Lower lobe of right lung (tissue), 2 donors: ENCODE measurements around the gene C21orf58. TPM values are rescaled to one million over a fixed set of nuclear protein-coding genes. Genes with fewer than 3 reads are reported as not detected.

Source experiments
- ATAC-seq, 2 donors: fragments of 200-7000 bp; cut with Tn5 transposase; one replicate each; pipeline ENCODE4 v1.9.1; 2020 to 2022; ENCODE audit warnings: mild to moderate bottlenecking in 2 of 2, moderate library complexity in 2 of 2
- DNase-seq: peaks from one replicate; pipeline ENCODE4 v3.0.0-alpha.2; 2020
- H3K27ac ChIP-seq: fragments of 200-600 bp; one replicate; pipeline ENCODE4 v1.8.0; 2022
- H3K27me3 ChIP-seq: fragments of 200-600 bp; one replicate; pipeline ENCODE4 v1.8.0; 2022; ENCODE audit warnings: low read depth
- H3K36me3 ChIP-seq: fragments of 200-600 bp; one replicate; pipeline ENCODE4 v1.8.0; 2022; ENCODE audit warnings: mild to moderate bottlenecking
- H3K4me1 ChIP-seq: fragments of 200-600 bp; one replicate; pipeline ENCODE4 v1.8.0; 2022
- H3K4me3 ChIP-seq: fragments of 200-600 bp; one replicate; pipeline ENCODE4 v1.8.0; 2022; ENCODE audit warnings: mild to moderate bottlenecking
- H3K9me3 ChIP-seq: fragments of 200-600 bp; one replicate; pipeline ENCODE4 v1.8.0; 2022
- CTCF ChIP-seq: fragments of 200-600 bp; IDR thresholded peaks from one replicate; pipeline ENCODE4 v1.8.0; 2022; ENCODE audit warnings: antibody characterized with exemption, mild to moderate bottlenecking
- intact Hi-C: fragments of 100-400 bp; cut with DNase I; formaldehyde crosslinking; loops from one replicate; pipeline ENCODE4 v1.11.0; 2022
- total RNA-seq: library from RNA; stranded (reverse); fragmentation: NEBNext Ultra II Directional; extraction: Animal tissue kit (Norgen Biotek cat#: 25700); gene quantifications from one replicate; pipeline ENCODE4 v1.2.1, GENCODE V29; 2021
- donor health status: DM: no; HTN: yes; CAD: no; lungs with severe emphysema.

C21orf58 gene
- total RNA-seq, 1 donor from 2014 or later: 9.5 TPM

- H3K4me1 ChIP-seq: no peaks in the 10 kb centered on the region
- H3K27me3 ChIP-seq: no peaks in the 10 kb centered on the region
- DNase-seq (no peak), ATAC-seq (no peak)
- intact Hi-C loops: no loop called here
- no peak overlapping the region for H3K4me3 ChIP-seq
- H3K9me3 ChIP-seq: no peaks in the 10 kb centered on the region
- TF ChIP-seq CTCF: no peak
- peaks cover 100% of the 10 kb centered on the region for H3K36me3 ChIP-seq
- no peak overlapping the region for H3K27ac ChIP-seq
Measured at GRCh38 chr21:46256501-46256994, 67.1 kb downstream of the C21orf58 start.

- Histone ChIP-seq H3K9me3 (no peaks in the 10 kb centered on the region), H3K4me1 (no peaks in the 10 kb centered on the region), H3K27me3 (no peaks in the 10 kb centered on the region), H3K4me3 (no peak overlapping the region), H3K36me3 (peaks cover 100% of the 10 kb centered on the region), H3K27ac (no peak overlapping the region)
- intact Hi-C loops: no loop called here
- no peak for TF ChIP-seq CTCF
- ATAC-seq (no peak), DNase-seq (no peak)
Measured at GRCh38 chr21:46255758-46256337, 67.8 kb downstream of the C21orf58 start.

GRCh38 chr21:46255166-46255565 lies 68.5 kb downstream of the C21orf58 start:
- Histone ChIP-seq H3K4me3 (no peak overlapping the region), H3K9me3 (no peaks in the 10 kb centered on the region), H3K4me1 (no peaks in the 10 kb centered on the region), H3K36me3 (peaks cover 100% of the 10 kb centered on the region), H3K27ac (no peak overlapping the region), H3K27me3 (no peaks in the 10 kb centered on the region)
- no peak for DNase-seq
- intact Hi-C loops: no loop called here
- no peak for ATAC-seq
- no peak for TF ChIP-seq CTCF

- no peak for ATAC-seq
- intact Hi-C loops: no loop called here
- H3K27me3 ChIP-seq: no peaks in the 10 kb centered on the region
- H3K9me3 ChIP-seq: no peaks in the 10 kb centered on the region
- no peaks in the 10 kb centered on the region for H3K4me1 ChIP-seq
- peaks cover 100% of the 10 kb centered on the region for H3K36me3 ChIP-seq
- no peak overlapping the region for H3K4me3 ChIP-seq
- no peak for DNase-seq
- H3K27ac ChIP-seq: no peak overlapping the region
- TF ChIP-seq CTCF: no peak
Measured at GRCh38 chr21:46254208-46254975, 69.3 kb downstream of the C21orf58 start.

GRCh38 chr21:46253610-46254124 lies 70.0 kb downstream of the C21orf58 start:
- intact Hi-C loops: no loop called here
- Histone ChIP-seq H3K36me3 (peaks cover 100% of the 10 kb centered on the region), H3K9me3 (no peaks in the 10 kb centered on the region), H3K4me3 (no peak overlapping the region), H3K27me3 (no peaks in the 10 kb centered on the region), H3K4me1 (no peaks in the 10 kb centered on the region), H3K27ac (no peak overlapping the region)
- no peak for ATAC-seq
- TF ChIP-seq CTCF: no peak
- DNase-seq: no peak
